Stimulated activated CD4-positive, alpha-beta T cell treated with anti-CD3 and anti-CD28 coated beads, TNF-alpha, amount 100 ng/mL, for 48 hours (primary cell): ENCODE data around the gene MYO1D.

ENCODE experiments used
- DNase-seq, 3 donors: peaks; one replicate each; pipeline ENCODE4 v3.0.0-alpha.2; 2020; ENCODE audit warnings: low read depth in 3 of 3

Gene MYO1D

DNA sequence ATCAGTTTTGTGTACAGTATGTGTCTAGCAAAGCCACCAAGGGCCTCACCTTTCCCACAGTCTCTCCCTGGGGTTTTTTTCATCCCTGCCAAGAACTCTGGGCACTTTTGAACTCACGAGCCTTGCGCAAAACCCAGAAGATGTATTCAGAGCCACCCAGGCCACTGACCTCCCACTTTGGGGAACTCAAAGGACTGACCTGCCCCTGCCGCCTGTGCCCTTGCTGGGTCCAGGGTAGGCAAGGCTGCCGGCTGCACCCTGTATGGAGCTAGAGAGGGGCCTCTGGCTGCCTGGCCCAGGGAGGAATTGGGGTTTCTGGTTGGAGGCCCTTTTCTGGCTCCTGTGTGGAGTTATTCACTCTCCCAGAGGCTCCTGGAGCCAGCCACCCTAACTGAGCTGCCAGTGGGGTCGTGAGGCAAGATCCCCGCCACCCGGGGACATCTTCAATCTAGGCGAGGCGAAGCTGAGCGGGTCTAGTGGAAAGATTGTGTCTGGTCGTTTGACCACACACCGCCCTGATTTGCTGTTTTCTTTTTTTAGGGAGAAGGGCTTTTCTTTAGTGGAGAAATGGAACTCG lies 388.2 kb downstream of the MYO1D start:
- DNase-seq: no peak

DNA sequence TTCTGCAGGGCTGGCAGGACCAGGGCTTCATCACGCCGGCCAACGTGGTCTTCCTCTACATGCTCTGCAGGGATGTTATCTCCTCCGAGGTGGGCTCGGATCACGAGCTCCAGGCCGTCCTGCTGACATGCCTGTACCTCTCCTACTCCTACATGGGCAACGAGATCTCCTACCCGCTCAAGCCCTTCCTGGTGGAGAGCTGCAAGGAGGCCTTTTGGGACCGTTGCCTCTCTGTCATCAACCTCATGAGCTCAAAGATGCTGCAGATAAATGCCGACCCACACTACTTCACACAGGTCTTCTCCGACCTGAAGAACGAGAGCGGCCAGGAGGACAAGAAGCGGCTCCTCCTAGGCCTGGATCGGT lies 388.8 kb downstream of the MYO1D start:
- no peak for DNase-seq

DNA sequence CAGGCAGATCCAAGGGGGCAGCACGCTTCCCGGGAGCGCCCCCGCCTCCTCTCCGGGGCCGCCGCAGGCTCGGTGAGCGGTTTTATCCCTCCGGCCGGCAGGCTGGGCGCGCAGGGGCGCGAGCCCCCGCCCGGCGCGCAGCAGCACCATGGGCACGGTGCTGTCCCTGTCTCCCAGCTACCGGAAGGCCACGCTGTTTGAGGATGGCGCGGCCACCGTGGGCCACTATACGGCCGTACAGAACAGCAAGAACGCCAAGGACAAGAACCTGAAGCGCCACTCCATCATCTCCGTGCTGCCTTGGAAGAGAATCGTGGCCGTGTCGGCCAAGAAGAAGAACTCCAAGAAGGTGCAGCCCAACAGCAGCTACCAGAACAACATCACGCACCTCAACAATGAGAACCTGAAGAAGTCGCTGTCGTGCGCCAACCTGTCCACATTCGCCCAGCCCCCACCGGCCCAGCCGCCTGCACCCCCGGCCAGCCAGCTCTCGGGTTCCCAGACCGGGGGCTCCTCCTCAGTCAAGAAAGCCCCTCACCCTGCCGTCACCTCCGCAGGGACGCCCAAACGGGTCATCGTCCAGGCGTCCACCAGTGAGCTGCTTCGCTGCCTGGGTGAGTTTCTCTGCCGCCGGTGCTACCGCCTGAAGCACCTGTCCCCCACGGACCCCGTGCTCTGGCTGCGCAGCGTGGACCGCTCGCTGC lies 389.3 kb downstream of the MYO1D start:
- no peak for DNase-seq

DNA sequence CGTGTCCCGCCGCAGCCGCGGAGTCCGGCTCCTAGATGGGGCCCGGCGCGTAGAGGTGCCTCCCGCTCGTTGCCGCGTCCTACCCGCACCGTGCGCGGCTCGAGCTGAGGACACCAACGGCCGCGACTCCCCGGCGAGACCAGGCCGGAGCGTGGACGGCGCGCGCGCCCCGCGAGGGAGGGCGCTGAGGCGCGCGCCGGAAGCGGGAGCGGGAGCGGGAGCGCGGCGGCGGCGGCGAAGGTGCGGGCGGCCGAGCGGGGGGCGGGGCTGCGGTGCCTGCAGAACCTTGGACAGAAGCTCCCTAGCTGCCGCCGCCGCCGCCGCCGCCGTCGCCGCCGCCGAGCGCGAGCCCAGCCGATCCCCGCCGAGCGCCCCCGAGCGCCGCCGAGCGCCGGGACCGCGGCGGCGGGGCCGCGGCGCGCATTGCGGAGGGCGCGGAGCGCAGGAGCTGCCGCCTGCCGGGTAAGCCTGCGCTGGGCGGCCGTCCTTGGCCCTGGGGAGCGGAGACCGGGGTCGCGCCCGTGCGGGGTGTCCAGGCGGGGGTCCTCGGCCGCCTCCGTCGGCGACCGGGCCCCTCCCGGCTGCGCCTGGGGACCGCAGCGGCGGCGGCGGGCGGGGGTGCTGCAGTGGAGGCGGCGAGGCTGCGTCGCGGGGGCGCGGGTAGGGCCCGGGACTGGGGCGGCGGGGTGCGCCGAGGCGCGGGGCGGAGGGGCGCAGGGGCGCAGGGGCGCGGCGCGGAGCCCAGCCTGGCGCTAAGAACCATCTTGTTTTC lies 390.0 kb downstream of the MYO1D start, which contains the start of gene CDK5R1:
Gene CDK5R1, plus strand, starts transcription at position 293 of the 772 bp plus-strand sequence. CDS start 628 bp downstream, outside the sequence.
- peak; percentile 46 to 64 (median 50) for DNase-seq

DNA sequence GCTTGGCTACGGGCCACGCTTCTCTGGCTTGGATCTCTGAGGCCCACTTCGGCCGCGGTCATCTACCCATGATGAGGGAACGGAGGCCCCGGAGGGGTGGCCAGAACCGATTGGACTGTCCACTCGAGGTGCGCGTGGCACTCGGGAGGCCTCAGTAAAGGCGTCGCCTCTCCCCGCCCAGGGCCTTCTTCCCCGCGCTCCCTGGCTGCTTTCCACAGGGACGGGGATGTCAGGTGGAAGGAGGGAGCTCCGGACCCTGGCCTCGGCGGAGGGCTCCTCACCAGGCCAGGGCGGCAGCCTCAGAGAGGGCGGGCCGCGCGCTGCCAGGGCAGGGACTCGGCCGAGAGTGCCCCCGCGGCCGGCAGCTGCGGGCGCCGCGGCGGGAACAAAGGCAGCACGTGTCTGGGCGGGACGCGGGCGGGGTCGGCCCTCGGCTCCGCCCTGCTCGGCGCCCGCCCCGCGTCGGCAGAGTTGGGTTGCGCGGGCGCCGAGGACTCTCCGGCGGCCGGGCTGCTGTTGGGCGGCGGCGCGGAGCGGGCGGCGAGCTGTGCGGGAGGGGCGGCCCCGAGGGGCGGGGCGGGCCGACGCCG lies 390.7 kb downstream of the MYO1D start:
- peak in 2 of 3 donors; percentile 44 to 61 for DNase-seq

DNA sequence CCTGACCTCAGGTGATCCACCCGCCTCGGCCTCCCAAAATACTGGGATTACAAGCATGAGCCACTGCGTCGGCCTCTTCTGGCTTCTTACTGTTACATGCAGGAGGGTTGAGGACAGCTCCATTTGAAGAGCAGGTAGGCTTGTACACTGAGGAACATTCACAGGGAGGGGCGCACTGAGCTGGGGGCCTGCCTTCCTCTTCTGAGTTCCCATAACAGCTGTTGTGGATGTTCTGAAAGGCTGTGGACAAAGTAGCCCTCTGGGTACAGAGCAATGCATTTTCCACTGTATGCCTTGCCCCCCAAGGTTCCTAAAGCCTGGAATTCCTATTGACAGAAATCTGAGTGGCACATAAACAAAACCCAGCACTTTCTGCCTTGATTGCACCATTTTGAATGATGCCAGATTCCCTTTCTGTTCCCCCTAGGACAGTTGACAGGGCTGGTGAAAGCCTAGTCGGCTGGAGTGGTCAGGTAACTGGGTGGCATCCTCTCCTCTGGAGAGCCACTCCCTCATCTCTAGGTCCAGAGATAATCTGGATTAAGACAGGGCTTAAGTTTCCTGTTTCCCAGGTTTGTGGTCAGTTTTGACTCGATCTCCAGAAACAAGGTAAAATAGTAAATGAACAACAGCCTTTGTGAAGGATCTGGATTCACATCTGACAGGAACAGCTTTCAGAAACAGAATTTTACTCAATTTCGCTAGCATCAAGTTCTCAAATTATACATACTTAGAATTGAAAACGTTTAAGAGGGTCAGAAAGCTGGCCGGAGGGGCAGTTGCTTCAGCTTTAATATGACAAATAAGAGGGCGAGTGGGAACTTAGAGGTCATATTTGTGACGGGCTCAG lies 391.4 kb downstream of the MYO1D start:
- no peak for DNase-seq

DNA sequence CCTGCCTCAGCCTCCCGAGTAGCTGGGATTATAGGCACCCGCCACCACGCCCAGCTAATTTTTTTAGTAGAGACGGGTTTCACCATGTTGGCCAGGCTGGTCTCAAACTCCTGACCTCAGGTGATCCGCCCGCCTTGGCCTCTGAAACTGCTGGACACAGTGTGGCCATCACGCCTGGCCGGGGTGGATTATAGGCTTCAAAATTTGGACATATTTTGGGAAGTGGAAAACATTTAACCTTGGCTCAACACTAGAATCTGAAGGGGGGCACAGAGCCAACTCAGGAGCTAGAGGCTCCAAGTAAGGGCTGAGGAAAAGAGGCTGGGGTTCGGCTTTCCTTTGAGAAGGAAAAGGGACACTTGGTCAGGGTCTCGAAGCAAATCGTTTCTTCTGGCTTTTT lies 392.3 kb downstream of the MYO1D start:
- DNase-seq: no peak

DNA sequence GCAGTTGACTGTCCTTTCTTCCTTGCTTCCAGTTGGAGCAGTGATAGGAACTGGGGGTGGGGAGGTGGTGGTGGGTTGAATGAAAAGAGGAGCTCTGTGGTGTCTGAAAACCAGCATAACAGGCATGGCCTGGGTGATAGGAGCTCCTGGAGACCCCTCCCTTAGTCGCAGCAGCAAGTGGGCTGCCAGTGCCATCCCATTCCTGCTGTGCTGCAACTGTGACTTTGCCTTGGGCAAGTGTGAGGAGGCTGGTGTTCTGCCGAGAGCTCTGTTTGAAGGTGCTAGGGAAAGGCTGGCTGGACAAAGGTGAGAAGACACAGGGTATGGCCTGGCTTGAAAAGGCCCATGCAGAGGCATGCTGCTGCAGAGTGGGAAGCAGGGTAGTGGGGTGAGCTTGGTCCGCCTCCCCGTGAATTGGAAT lies 392.9 kb downstream of the MYO1D start:
- DNase-seq: no peak

DNA sequence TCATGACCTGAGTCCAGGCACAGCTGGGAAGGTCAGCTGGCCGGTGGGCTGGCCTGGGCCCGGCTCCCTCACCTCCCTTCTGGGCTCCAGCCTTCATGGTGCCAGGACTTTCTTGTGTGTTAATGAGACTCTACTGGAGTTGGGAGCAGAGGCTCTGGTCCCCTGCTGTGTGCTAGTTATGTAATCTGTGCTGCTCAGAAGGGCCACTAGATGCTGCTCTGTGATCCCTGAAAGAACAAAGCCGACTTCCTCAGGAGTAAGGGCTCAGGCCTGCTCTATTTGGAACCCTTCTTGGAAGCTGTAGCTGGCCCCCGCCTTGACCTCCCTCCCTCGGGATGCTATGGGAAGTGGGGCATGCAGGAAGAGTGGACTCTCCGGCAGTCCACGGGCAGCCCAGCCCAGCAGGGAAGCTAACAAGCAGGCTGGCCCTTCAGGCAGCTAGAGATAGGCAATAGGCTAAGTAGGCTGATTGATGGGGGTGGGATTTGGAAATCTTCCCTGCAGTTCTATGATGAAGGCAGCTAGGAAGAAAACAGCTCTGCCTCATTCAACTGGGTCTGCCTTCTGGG lies 393.4 kb downstream of the MYO1D start:
- no peak for DNase-seq

DNA sequence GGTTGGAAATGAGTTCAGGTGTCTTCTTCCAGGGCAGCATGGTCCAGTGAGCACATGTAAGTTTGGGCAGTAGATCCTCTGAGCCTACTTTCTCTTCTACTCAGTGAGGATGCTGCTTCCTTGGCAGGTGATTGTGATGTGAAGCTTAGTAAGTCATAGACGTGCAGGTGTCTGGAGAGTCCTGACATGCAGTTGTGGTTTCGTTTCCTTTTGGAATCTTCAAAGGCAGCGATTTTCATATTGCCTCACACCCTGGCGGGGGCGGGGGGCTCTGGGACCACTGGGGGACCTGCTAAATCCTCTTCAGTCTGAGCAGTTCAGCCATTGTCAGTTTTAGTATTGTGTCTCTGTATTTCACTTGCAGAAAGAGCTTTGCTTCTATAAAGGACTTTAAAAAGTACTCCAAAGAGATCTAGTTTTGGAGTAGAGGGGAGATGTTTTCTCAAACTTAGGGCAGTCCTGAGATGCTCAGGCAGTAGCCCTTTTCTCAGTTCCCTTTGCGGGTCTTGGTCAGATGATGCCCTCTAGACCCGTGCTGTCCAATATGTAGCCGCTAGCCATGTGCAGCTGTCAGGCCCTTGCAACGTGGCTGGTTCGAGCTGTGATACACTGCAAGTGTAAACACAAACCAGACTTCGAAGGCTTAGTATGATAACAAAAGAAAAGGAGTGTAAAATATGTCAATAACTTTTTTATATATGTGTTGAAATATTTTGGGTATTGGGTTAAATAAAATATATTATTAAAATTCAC lies 394.2 kb downstream of the MYO1D start:
- no peak for DNase-seq

DNA sequence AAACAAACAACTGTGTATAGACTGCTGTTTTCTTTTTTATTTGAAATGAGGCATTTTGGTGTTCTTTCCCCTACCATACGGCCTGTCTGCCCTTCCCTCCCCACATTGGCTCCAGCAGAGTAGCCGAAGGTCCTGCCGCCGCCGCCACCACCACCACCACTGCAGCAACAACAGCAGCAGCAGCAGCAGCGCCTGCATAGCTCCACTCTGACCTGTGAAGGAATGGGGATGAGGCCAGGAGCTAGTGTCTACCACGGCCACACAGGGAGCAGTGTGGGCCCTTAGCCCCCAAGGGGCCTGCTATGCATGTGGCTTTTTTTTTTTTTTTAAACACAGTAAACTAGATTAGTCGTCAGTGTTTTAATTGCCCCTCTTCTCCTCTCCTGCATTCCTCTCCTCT lies 395.7 kb downstream of the MYO1D start:
- no peak for DNase-seq

DNA sequence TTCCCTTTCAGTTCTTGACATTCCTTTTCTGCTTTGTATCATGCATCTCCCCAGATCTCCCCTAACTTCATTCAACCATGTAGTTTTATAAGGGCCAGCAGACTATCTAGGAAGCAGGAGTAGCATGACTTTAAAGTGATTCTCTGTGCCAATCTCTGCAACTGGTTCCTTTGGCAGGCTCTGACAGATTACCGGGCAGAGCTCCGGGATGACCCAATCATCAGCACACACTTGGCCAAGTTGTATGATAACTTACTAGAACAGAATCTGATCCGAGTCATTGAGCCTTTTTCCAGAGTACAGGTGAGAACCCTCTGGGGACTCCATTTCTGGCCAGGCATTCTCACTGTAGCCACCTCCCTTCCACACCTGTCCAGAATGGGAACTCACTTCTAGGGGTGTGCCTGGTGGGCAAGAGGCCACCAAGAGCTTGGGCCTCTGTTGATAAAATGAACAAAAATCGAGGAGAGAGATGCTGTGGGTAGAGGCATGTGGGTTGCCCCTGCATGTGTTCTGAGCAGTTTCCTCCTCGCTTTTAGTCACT lies 397.8 kb downstream of the MYO1D start:
- no peak for DNase-seq

DNA sequence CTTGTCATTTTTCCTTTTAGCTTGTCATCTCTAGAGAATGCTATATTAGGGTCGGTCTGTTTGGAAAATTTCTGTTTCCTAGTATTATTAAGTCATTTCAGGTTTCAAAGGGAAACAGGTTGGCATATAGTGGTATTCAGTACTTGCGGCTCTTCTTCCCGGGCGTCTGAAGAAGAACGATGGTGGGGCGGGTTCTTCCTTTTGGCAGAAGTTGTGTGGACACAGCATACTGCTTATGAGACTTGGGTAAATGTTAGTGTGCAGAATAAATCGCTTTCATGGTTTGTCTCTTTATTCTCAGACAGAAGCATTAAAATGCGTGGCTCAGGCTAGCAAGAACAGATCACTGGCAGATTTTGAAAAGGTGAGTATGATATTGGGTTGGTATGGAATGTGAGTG lies 399.7 kb downstream of the MYO1D start:
- no peak for DNase-seq

DNA sequence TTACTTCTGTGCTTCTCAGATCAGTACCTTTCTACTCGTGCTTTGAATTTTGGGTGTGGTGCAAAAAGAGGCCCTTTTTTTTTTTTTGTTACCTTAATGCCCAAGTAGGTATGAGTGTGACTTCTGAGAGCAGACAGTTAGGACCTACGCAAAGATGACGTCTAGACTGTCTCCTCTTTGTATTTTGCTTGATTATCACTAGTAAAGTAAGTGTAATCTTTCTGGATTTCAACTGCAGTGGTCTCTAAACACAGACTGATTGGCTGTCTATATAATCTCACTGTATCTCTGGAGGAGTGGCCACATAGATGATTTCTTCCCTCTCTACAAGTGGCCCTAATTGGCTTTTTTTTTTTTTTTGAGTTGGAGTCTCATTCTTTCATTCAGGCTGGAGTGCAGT lies 401.7 kb downstream of the MYO1D start:
- no peak for DNase-seq

DNA sequence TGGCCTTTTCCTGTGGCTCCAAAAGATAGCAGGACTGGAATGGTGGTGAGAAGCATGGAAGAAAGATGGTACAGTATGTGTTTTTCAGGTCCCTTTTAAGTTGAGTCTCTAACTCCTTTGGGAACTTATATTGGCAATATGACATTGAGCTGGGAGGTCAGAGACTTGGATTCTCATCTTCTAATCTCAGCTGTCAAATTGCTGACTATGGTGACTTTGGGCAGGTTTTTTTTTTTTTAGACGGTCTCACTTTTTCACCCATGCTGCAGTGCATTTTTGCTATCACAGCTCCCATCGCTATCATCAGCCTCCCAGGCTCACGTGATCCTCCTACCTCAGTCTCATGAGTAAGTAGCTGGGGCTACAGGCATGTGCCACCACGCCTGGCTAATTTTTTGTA lies 405.3 kb downstream of the MYO1D start:
- no peak for DNase-seq

DNA sequence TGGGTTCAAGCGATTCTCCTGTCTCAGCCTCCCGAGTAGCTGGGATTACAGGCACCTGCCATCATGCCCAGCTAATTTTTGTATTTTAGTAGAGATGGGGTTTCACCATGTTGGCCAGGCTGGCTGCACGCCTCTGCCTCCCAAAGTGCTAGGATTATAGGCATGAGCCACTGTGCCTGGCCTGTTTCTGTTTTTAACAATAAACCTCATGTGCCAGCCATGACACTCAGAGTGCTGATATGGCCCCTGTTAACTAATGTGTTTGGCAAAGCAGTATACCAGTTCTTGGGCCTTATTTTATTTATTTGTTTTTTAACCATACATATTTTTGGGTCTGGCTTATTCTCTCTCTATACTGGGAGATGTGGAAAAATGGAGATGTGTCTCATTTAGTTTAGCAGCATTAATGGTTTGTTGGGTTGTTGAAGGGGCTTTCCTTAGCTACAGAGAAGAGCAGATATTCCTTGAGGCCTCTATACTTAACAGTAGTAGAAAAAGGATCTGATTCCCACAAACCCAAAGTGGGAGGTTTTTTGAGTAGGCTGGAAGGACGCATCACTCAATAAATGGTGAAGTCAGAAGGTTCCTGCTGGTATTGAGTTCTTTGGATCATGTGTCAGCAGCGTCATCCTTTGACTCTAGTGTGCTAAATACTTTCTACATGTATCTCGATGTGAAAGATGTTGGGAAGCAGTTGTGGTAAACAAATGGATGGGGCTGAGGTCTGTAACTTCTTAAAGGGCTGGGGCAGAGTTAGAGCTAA lies 406.3 kb downstream of the MYO1D start:
- DNase-seq: no peak

DNA sequence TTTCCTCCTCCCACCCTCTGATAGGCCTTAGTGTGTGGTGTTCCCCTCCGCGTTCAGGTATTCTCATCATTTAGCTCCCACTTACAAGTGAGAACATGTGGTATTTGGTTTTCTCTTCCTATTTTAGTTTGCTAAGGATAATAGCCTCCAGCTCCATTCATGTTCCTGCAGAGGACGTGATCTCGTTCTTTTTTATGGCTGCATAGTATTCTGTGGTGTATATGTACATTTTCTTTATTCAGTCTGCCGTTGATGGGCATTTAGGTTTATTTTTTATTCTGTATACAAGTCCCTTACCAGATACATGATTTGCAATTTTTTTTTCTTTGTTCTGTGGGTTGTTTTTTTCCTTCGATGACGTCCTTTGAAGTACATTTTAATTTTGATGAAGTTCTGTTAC lies 409.0 kb downstream of the MYO1D start:
- no peak for DNase-seq

DNA sequence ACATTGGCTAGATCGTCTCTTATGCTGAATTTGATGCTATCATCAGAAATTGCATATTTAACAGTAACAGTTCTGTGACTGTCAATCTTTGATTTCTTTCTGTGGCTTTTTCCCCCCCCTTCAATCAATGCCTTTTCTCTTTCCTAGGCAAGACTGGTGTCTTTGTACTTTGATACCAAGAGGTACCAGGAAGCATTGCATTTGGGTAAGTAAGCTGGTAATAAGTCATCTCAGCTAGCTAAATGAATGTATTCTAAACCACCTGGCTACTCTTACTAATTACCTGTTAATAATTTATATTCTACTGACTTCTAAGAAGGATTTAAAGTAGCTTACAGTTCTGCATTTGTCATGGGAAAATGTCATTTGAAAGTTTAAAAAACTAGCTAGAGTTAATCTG lies 412.6 kb downstream of the MYO1D start:
- DNase-seq: no peak

DNA sequence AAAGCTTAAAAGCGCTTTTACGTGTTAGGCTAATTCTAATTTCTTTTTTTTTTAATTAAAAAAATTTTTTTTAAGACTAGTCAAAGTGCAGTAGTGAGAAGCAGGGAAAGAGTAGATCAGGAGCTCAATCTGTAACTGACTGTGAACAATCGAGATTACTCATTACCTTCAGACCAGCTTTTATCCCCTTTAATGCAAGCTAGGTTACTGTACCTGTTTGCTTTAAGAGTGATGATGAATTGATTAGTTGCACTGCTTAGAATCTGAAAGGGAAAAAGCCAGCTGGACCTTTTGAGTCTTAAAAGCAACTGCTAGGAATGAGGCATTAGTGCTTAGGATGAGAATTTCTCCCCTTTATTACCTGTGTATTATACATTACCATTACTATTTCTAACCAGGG lies 413.6 kb downstream of the MYO1D start:
- no peak for DNase-seq
